Erythroblast (primary cell): Measurements from ENCODE around the gene GCLC.

Experiments used
- GATA1 ChIP-seq: IDR thresholded peaks from 2 replicates; pipeline ENCODE4 v1.6.1; 2011; ENCODE audit warnings: low read depth, mild to moderate bottlenecking, control low read depth, low read length, moderate library complexity
- POLR2A ChIP-seq: IDR thresholded peaks from 2 replicates; pipeline ENCODE4 v1.6.1; 2011; ENCODE audit warnings: mild to moderate bottlenecking, low read length

GRCh38 chr6:53536561-53536960, 8.3 kb downstream of the GCLC start:
- no peak for TF ChIP-seq POLR2A
- TF ChIP-seq GATA1 = no peak
